ENCODE results near the gene KCNQ5. TPM values are rescaled to one million over a fixed set of nuclear protein-coding genes. Genes with fewer than 3 reads are reported as not detected.

KCNQ5 gene
- total and polyA plus RNA-seq, 4 donors, result 0.15 to 8.1 (median 2.4) TPM

DNA sequence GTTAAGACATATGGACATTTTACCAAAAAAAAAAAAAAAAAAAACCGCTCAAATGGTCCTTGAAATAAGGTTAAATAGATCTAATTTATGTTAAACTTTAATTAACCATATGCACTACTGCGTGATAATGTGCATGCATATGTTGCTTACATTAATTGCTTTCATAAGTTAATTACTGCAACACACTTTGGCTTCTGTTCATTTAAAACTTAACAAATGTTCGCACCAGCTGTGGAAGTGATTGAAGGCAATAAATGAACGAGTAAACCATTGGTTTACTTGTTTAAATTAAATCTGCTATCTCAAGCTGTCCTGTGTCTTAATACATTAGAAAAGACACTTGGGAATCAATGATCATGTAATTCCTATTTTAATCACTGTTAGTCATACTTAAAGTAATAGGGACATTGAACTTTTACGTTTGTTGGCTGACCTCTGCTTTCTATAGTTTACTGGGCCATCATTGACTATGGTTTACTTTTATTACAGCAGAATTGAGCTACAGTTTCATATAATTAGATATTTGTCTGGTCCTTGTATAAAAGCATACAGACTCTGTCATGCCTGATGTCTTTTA lies 308.8 kb downstream of the KCNQ5 start:
- no peak for DNase-seq
- intact Hi-C loops (cut with DNase I), result loop anchor here in 1 of 2 donors (10.0 kb wide), 1 partner anchor 56 kb away; no protein-coding TSS in a partner anchor
- H3K4me1 ChIP-seq (ENCODE audit: control insufficient read depth in 1 of 2, insufficient read depth in 2 of 2, low read length in 2 of 2), result no peaks in the 10 kb centered on the region
- no peak overlapping the region for H3K27ac ChIP-seq (ENCODE audit: low read depth in 1 of 2, low read length in 2 of 2)
- 95% methylated on average over 5 of the region's 5 CpGs for WGBS, 2 donors
- no peaks in the 10 kb centered on the region for H3K9me3 ChIP-seq (ENCODE audit: control insufficient read depth, low read length)
- no peak for ATAC-seq (ENCODE audit: low FRiP score)
- no peaks in the 10 kb centered on the region for H3K27me3 ChIP-seq (ENCODE audit: control insufficient read depth in 1 of 2, insufficient read depth in 2 of 2, low read length in 1 of 2)
- no peak overlapping the region for H3K4me3 ChIP-seq (ENCODE audit: low read length in 2 of 2)
- no peaks in the 10 kb centered on the region for H3K36me3 ChIP-seq (ENCODE audit: control insufficient read depth in 1 of 2, insufficient read depth in 2 of 2, low read length in 1 of 2)

DNA sequence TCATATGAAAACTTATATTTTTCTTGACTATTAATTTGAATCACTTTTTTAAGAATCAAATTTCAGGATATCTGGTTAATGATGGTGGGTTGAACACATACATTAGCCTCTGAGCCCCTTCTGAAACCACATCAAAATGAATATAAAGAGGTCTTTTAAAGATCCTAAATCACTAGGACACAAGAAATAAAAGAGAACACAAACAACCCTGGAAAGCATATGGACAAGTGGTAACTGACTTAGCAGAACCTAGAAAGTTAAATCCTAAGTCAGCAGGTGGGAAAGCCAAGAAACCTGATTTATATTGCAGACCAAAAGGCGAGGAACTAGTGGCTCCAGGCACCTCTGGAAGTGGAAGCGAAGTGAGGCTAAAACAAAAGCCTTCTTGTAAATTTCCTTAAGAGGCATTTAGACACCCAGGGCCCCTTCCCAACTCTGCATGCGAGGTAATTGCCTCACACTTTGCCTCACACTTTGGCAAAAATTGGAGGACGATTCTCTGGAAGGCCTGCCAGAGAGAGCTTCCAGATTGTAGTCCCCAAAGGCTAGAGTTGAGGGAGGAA lies 309.5 kb downstream of the KCNQ5 start:
- ATAC-seq (ENCODE audit: low FRiP score) (no peak), DNase-seq (no peak)
- no peaks in the 10 kb centered on the region for H3K36me3 ChIP-seq (ENCODE audit: control insufficient read depth in 1 of 2, insufficient read depth in 2 of 2, low read length in 1 of 2)
- H3K4me3 ChIP-seq (ENCODE audit: low read length in 2 of 2), result no peak overlapping the region
- intact Hi-C loops (cut with DNase I), result loop anchor here in 1 of 2 donors (10.0 kb wide), 1 partner anchor 57 kb away; no protein-coding TSS in a partner anchor
- no peaks in the 10 kb centered on the region for H3K4me1 ChIP-seq (ENCODE audit: control insufficient read depth in 1 of 2, insufficient read depth in 2 of 2, low read length in 2 of 2)
- H3K9me3 ChIP-seq (ENCODE audit: control insufficient read depth, low read length), result no peaks in the 10 kb centered on the region
- H3K27me3 ChIP-seq (ENCODE audit: control insufficient read depth in 1 of 2, insufficient read depth in 2 of 2, low read length in 1 of 2), result no peaks in the 10 kb centered on the region
- no peak overlapping the region for H3K27ac ChIP-seq (ENCODE audit: low read depth in 1 of 2, low read length in 2 of 2)
- 86% methylated on average over 4 of the region's 4 CpGs for WGBS, 2 donors

DNA sequence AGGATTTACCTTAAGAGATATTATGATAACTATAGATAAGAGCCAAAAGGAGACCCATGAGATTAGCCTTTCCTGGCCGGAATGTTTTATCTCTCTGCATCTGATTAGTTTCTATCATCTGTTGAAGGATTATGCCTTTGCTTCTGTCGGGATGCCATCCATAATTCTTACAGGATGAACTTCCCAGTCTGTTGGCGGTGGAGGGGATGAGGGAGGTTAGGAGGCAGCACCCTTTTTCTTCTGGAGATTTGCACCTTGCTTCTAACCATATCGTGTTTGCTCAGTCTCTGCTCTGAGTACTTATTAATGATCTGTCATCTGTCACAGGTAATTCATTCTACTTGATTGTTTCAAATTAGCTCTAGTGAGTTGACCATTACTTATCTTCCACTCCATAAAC lies 311.4 kb downstream of the KCNQ5 start:
- intact Hi-C loops (cut with DNase I), result loop anchor here in 1 of 2 donors (10.0 kb wide), 1 partner anchor 58 kb away; no protein-coding TSS in a partner anchor
- no peaks in the 10 kb centered on the region for H3K4me1 ChIP-seq (ENCODE audit: control insufficient read depth in 1 of 2, insufficient read depth in 2 of 2, low read length in 2 of 2)
- H3K4me3 ChIP-seq (ENCODE audit: low read length in 2 of 2), result no peak overlapping the region
- WGBS, 2 donors, result 84 to 86% methylated on average over 4 of the region's 4 CpGs
- no peaks in the 10 kb centered on the region for H3K9me3 ChIP-seq (ENCODE audit: control insufficient read depth, low read length)
- H3K36me3 ChIP-seq (ENCODE audit: control insufficient read depth in 1 of 2, insufficient read depth in 2 of 2, low read length in 1 of 2), result no peaks in the 10 kb centered on the region
- no peak for DNase-seq
- no peaks in the 10 kb centered on the region for H3K27me3 ChIP-seq (ENCODE audit: control insufficient read depth in 1 of 2, insufficient read depth in 2 of 2, low read length in 1 of 2)
- no peak overlapping the region for H3K27ac ChIP-seq (ENCODE audit: low read depth in 1 of 2, low read length in 2 of 2)
- ATAC-seq (ENCODE audit: low FRiP score), result no peak

DNA sequence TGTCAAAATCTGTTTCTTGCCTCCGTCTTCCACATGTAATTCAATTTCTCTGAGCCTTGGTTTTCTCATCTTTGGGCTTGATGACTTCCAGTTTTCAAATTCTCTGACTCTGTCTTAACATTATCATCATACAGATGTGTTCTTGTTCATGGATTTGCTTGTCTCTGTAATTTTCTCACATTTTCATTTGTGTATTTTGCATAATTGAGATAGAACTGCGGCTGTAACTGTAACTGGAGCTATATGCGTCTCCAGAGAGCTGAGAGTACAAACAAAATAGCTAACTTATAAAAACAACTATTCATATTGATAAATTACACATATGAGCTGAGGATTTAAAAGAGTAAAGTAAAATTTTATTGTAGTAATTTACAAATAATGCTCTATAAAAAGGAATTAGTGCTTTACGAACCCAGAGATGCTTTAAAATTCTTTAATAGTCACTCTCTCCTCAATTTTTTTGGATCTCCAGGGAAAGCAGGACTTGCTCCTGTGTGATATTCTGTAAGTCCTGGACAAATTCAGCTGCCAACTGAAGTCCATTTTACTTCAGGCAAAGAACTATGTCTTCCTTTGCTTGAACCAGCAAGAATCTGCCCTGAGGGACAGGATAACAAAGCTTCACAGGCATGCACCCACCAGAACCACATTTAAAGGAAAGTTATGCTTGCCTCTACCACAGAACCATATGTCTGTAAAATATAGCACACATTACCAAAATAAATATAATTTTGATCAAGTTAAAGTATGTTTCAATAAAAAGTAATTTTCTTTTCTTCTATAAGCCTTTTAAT lies 315.1 kb downstream of the KCNQ5 start:
- WGBS, 2 donors, result 92 to 94% methylated on average over 4 of the region's 4 CpGs
- Histone ChIP-seq H3K4me3 (ENCODE audit: low read length in 2 of 2) (no peak overlapping the region), H3K27ac (ENCODE audit: low read depth in 1 of 2, low read length in 2 of 2) (no peak overlapping the region), H3K27me3 (ENCODE audit: control insufficient read depth in 1 of 2, insufficient read depth in 2 of 2, low read length in 1 of 2) (no peaks in the 10 kb centered on the region), H3K36me3 (ENCODE audit: control insufficient read depth in 1 of 2, insufficient read depth in 2 of 2, low read length in 1 of 2) (no peaks in the 10 kb centered on the region), H3K9me3 (ENCODE audit: control insufficient read depth, low read length) (no peaks in the 10 kb centered on the region), H3K4me1 (ENCODE audit: control insufficient read depth in 1 of 2, insufficient read depth in 2 of 2, low read length in 2 of 2) (peaks cover 0 to 4% of the 10 kb centered on the region in 2 donors)
- no peak for ATAC-seq (ENCODE audit: low FRiP score)
- intact Hi-C loops (cut with DNase I), result loop anchor here in 1 of 2 donors (10.0 kb wide), 1 partner anchor 62 kb away; no protein-coding TSS in a partner anchor
- DNase-seq, result no peak

DNA sequence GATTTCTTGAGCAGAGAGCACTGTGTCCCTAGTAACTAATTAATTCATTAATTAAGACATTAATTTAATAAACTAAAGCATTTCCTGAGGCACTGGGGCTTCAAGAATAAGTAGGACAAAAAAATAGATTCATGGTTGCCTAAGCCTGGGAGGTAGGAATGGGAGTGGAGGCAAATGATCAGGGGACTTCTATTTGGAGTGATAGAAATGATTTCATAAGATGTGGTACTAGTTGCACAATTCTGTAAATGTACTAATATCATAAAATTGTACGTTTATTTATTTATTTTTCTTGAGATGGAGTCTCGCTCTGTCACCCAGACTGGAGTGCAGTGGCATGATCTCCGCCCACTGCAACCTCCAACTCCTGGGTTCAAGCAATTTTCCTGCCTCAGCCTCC lies 316.2 kb downstream of the KCNQ5 start:
- Histone ChIP-seq H3K9me3 (ENCODE audit: control insufficient read depth, low read length) (no peaks in the 10 kb centered on the region), H3K36me3 (ENCODE audit: control insufficient read depth in 1 of 2, insufficient read depth in 2 of 2, low read length in 1 of 2) (no peaks in the 10 kb centered on the region), H3K4me3 (ENCODE audit: low read length in 2 of 2) (no peak overlapping the region), H3K27ac (ENCODE audit: low read depth in 1 of 2, low read length in 2 of 2) (no peak overlapping the region), H3K27me3 (ENCODE audit: control insufficient read depth in 1 of 2, insufficient read depth in 2 of 2, low read length in 1 of 2) (no peaks in the 10 kb centered on the region), H3K4me1 (ENCODE audit: control insufficient read depth in 1 of 2, insufficient read depth in 2 of 2, low read length in 2 of 2) (peaks cover 0 to 4% of the 10 kb centered on the region in 2 donors)
- DNase-seq (no peak), ATAC-seq (ENCODE audit: low FRiP score) (no peak)
- intact Hi-C loops (cut with DNase I), result loop anchor here in 1 of 2 donors (10.0 kb wide), 1 partner anchor 63 kb away; no protein-coding TSS in a partner anchor
- 87 to 92% methylated on average over 3 of the region's 3 CpGs for WGBS, 2 donors

DNA sequence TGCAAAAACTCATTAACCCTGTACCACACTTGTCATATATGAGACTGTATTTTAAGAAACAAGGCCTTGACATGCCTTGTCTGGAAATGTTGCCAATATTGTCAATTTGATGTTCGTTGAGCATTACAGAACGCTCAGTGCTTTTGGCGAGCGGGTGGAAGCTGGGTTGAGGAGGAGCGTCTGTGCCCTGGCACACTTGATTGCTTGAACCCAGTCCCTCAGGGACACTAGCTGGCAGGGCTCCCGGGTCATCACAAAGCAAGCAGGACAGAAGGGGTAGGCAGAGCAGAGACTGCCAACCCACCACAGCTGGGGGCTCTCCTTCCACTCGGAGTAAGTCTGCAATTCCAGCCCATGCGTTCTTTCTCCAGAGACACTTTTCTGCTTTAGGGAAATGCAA lies 317.1 kb downstream of the KCNQ5 start:
- DNase-seq (peak in 1 of 2 donors; percentile 34), ATAC-seq (ENCODE audit: low FRiP score) (no peak)
- WGBS, 2 donors, result 28 to 36% methylated on average over 8 of the region's 8 CpGs
- intact Hi-C loops (cut with DNase I), result loop anchor here in 1 of 2 donors (10.0 kb wide), 1 partner anchor 64 kb away; no protein-coding TSS in a partner anchor
- Histone ChIP-seq H3K4me3 (ENCODE audit: low read length in 2 of 2) (no peak overlapping the region), H3K36me3 (ENCODE audit: control insufficient read depth in 1 of 2, insufficient read depth in 2 of 2, low read length in 1 of 2) (no peaks in the 10 kb centered on the region), H3K27me3 (ENCODE audit: control insufficient read depth in 1 of 2, insufficient read depth in 2 of 2, low read length in 1 of 2) (no peaks in the 10 kb centered on the region), H3K4me1 (ENCODE audit: control insufficient read depth in 1 of 2, insufficient read depth in 2 of 2, low read length in 2 of 2) (peaks cover 0 to 4% of the 10 kb centered on the region in 2 donors), H3K9me3 (ENCODE audit: control insufficient read depth, low read length) (no peaks in the 10 kb centered on the region), H3K27ac (ENCODE audit: low read depth in 1 of 2, low read length in 2 of 2) (peak overlapping the region in 1 of 2 donors; percentile 64)

DNA sequence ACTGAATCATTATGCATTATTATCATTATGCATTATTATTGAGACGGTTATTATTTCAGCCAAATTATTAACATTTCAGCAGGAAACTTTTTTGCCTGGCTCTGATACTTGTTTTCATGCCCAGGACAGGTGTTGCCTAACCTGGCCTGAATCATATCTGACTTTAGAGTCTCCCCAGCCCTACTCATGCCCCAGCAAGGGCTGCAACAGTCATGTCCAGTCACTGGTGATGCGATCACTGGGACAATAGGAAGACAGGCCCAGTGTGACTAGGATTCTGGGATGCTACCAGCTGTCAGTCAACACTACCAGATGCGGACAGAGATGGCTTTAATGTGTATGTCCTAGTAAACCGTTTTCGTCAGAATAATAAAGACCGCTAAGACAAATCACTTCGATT lies 318.4 kb downstream of the KCNQ5 start:
- ATAC-seq (ENCODE audit: low FRiP score) (no peak), DNase-seq (no peak)
- intact Hi-C loops (cut with DNase I), result no loop called here
- 97 to 98% methylated on average over 7 of the region's 7 CpGs for WGBS, 2 donors
- no peak overlapping the region for H3K27ac ChIP-seq (ENCODE audit: low read depth in 1 of 2, low read length in 2 of 2)
- no peak overlapping the region for H3K4me3 ChIP-seq (ENCODE audit: low read length in 2 of 2)
- H3K4me1 ChIP-seq (ENCODE audit: control insufficient read depth in 1 of 2, insufficient read depth in 2 of 2, low read length in 2 of 2), result peaks cover 0 to 4% of the 10 kb centered on the region in 2 donors
- H3K36me3 ChIP-seq (ENCODE audit: control insufficient read depth in 1 of 2, insufficient read depth in 2 of 2, low read length in 1 of 2), result no peaks in the 10 kb centered on the region
- no peaks in the 10 kb centered on the region for H3K9me3 ChIP-seq (ENCODE audit: control insufficient read depth, low read length)
- H3K27me3 ChIP-seq (ENCODE audit: control insufficient read depth in 1 of 2, insufficient read depth in 2 of 2, low read length in 1 of 2), result no peaks in the 10 kb centered on the region

DNA sequence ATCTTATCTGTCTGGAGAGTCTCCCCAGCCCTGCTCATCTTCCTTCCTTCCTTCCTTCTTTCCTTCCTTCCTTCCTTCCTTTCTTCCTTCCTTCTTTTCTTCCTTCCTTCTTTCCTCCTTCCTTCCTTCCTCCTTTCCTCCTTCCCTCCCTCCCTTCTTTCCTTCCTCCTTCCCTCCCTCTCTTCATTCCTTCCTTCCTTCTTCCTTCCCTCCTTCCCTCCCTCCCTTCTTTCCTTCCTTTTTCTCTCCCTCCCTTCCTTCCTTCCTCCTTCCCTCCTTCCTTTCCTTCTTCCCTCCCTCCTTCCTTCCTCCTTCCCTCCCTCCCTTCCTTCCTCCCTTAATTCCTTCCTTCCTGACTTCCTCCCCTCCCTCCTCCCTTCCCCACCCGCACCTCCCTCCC lies 319.4 kb downstream of the KCNQ5 start:
- Histone ChIP-seq H3K4me3 (ENCODE audit: low read length in 2 of 2) (no peak overlapping the region), H3K36me3 (ENCODE audit: control insufficient read depth in 1 of 2, insufficient read depth in 2 of 2, low read length in 1 of 2) (no peaks in the 10 kb centered on the region), H3K9me3 (ENCODE audit: control insufficient read depth, low read length) (no peaks in the 10 kb centered on the region), H3K27me3 (ENCODE audit: control insufficient read depth in 1 of 2, insufficient read depth in 2 of 2, low read length in 1 of 2) (no peaks in the 10 kb centered on the region), H3K27ac (ENCODE audit: low read depth in 1 of 2, low read length in 2 of 2) (no peak overlapping the region), H3K4me1 (ENCODE audit: control insufficient read depth in 1 of 2, insufficient read depth in 2 of 2, low read length in 2 of 2) (peaks cover 0 to 4% of the 10 kb centered on the region in 2 donors)
- DNase-seq (no peak), ATAC-seq (ENCODE audit: low FRiP score) (no peak)
- WGBS, 2 donors, result 87 to 89% methylated on average over 1 of the region's 1 CpG
- intact Hi-C loops (cut with DNase I), result no loop called here

Measured in aorta (tissue), 5 donors.